ENCODE data around the gene KREMEN1. TPM values are rescaled to one million over a fixed set of nuclear protein-coding genes. Genes with fewer than 3 reads are reported as not detected.

KREMEN1 gene
- total and polyA plus RNA-seq, 10 of the 15 experiments (the other 5 are each of a cell fraction or from before 2014, with no cell fraction given) = 0.10 to 2.5 (median 0.20) TPM; not detected in 1

- ChIA-PET RAD21 (ENCODE audit: unreplicated experiment) (interaction anchor here (1.0 to 1.3 kb wide), 2 partner anchors 102 to 191 kb away, joined by 3 read pairs; no protein-coding TSS in a partner anchor), POLR2A (interaction anchor here (1.1 kb wide), 1 partner anchor 198 kb away, joined by 4 read pairs; no protein-coding TSS in a partner anchor), CTCF (interaction anchor here (0.6 to 3.9 kb wide), 9 partner anchors 9 to 454 kb away, joined by 3 to 20 read pairs (median 3); no protein-coding TSS in a partner anchor), SMC1A (ENCODE audit: uncharacterized antibody, unreplicated experiment) (interaction anchor here (1.3 to 5.1 kb wide), 3 partner anchors 13 to 191 kb away, joined by 4 to 25 read pairs (median 7); no protein-coding TSS in a partner anchor)
- Histone ChIP-seq H3K4me2 (ENCODE audit: control insufficient read depth, insufficient read depth) (no peak overlapping the region), H3K9ac (ENCODE audit: control insufficient read depth, insufficient read depth, low read length) (no peak overlapping the region), H3K9me3 (replicated peaks; ENCODE audit: control insufficient read depth, insufficient read depth, low read length) (no peaks in the 10 kb centered on the region), H3K27me3 (replicated peaks in 1 of 2; ENCODE audit: control insufficient read depth in 2 of 2, insufficient read depth in 2 of 2, low read length in 1 of 2) (peaks cover 0 to 2% of the 10 kb centered on the region in 2 experiments; a peak in 1 of 4 replicates), H3K4me3 (no peak overlapping the region), H4K20me1 (ENCODE audit: control insufficient read depth, insufficient read depth) (no peaks in the 10 kb centered on the region), H3K27ac (ENCODE audit: control insufficient read depth, insufficient read depth) (no peak overlapping the region), H3K4me1 (ENCODE audit: control insufficient read depth, insufficient read depth, low read length) (no peaks in the 10 kb centered on the region), H3K79me2 (ENCODE audit: control insufficient read depth, insufficient read depth, low read length) (no peaks in the 10 kb centered on the region), H2AFZ (ENCODE audit: control insufficient read depth, low read depth, low read length) (no peak overlapping the region), H3K36me3 (ENCODE audit: control insufficient read depth in 2 of 2, insufficient read depth in 2 of 2, low read length in 1 of 2) (peaks cover 0 to 12% of the 10 kb centered on the region in 2 experiments; a peak in 2 of 4 replicates)
- BruUV-seq (replicated peaks) = no TSS peak
- WGBS (ENCODE audit: insufficient coverage, insufficient replicate concordance, low lambda C conversion rate, missing lambda C conversion rate) = 31% methylated on average over 10 of the region's 10 CpGs
- in situ Hi-C loops (cut with MboI) (no loop called here), intact Hi-C loops (cut with micrococcal nuclease; ENCODE audit: unreplicated experiment) (no loop called here)
- FAIRE-seq (no peak), ATAC-seq (no peak), DNase-seq (ENCODE audit: low read depth, low spot score) (no peak)
- no peak for TF ChIP-seq CTCF (IDR thresholded peaks at IDR 0.05 in 2 of 3, conservative IDR thresholded peaks at IDR 0.05 in 1 of 3; ENCODE audit: control insufficient read depth in 2 of 3, extremely low read depth in 1 of 3, insufficient read depth in 1 of 3, low read depth in 3 of 3, low read length in 3 of 3)
- TF ChIP-seq POLR2AphosphoS2 (IDR thresholded peaks at IDR 0.05; ENCODE audit: low read depth, low read length) = no peak
- TF ChIP-seq JUNB (IDR thresholded peaks at IDR 0.05) = no peak
- no peak for TF ChIP-seq BACH1 (IDR thresholded peaks at IDR 0.05; ENCODE audit: borderline replicate concordance)
- TF ChIP-seq NFYA (IDR thresholded peaks at IDR 0.05; ENCODE audit: borderline replicate concordance, low read depth, low read length) = no peak
- TF ChIP-seq PAX5 (IDR thresholded peaks at IDR 0.05; ENCODE audit: borderline replicate concordance, low read depth, low read length) = no peak
- TF ChIP-seq SUPT20H (IDR thresholded peaks at IDR 0.05; ENCODE audit: borderline replicate concordance, control insufficient read depth, low read depth, low read length) = no peak
- no peak for TF ChIP-seq NFIC (IDR thresholded peaks at IDR 0.05; ENCODE audit: low read depth, low read length)
- TF ChIP-seq MYB (IDR thresholded peaks at IDR 0.05; ENCODE audit: borderline replicate concordance, low read depth, low read length) = no peak
- no peak for TF ChIP-seq MXI1 (IDR thresholded peaks at IDR 0.05; ENCODE audit: low read depth, low read length)
- TF ChIP-seq SMAD5 (IDR thresholded peaks at IDR 0.05; ENCODE audit: low read depth) = no peak
- no peak for TF ChIP-seq SMAD1 (IDR thresholded peaks at IDR 0.05; ENCODE audit: low read depth, partially characterized antibody)
- no peak for TF ChIP-seq PKNOX1 (IDR thresholded peaks at IDR 0.05)
- TF ChIP-seq POU2F2 (IDR thresholded peaks at IDR 0.05; ENCODE audit: borderline replicate concordance, low read depth, low read length) = no peak
- no peak for TF ChIP-seq RCOR1 (conservative IDR thresholded peaks at IDR 0.05; ENCODE audit: low read depth, low read length)
- no peak for TF ChIP-seq ZNF622 (IDR thresholded peaks at IDR 0.05)
- TF ChIP-seq ETV6 (conservative IDR thresholded peaks at IDR 0.05 in 1 of 2, IDR thresholded peaks at IDR 0.05 in 1 of 2; ENCODE audit: borderline replicate concordance in 1 of 2, low read depth in 1 of 2) = no peak
- TF ChIP-seq SMARCA5 (IDR thresholded peaks at IDR 0.05) = no peak
These were observed 18.5 kb upstream of the KREMEN1 start for GRCh38 chr22:29054251-29054767.
